ENCODE data around the gene GRIFIN.

GRIFIN gene

GRCh38 chr7:2477447-2478398 lies 1.5 kb upstream of the GRIFIN start (continued):
- TF ChIP-seq ZBTB26 (tag by site-specific recombination; optimal IDR thresholded peaks at IDR 0.05) (no peak), ZNF843 (tag by site-specific recombination; IDR thresholded peaks at IDR 0.05) (no peak), PRDM1 (tag by site-specific recombination; IDR thresholded peaks at IDR 0.05) (no peak), ZNF777 (tag by site-specific recombination; IDR thresholded peaks at IDR 0.05; ENCODE audit: borderline replicate concordance) (no peak)

- no peak overlapping the region for H3K27ac ChIP-seq (ENCODE audit: extremely low read depth, low read depth, low read length)
- TF ChIP-seq FEZF1 (tag by site-specific recombination; IDR thresholded peaks at IDR 0.05) (no peak), ZNF530 (tag by site-specific recombination; IDR thresholded peaks at IDR 0.05; ENCODE audit: low read depth) (no peak), ZNF274 (IDR thresholded peaks at IDR 0.05; ENCODE audit: low read length) (no peak), ZNF274 (tag by site-specific recombination; IDR thresholded peaks at IDR 0.05; ENCODE audit: borderline replicate concordance) (no peak), ZFP3 (tag by site-specific recombination; IDR thresholded peaks at IDR 0.05; ENCODE audit: low read depth) (no peak), ZNF501 (tag by site-specific recombination; IDR thresholded peaks at IDR 0.05) (no peak), ZNF777 (tag by site-specific recombination; IDR thresholded peaks at IDR 0.05; ENCODE audit: borderline replicate concordance) (no peak), ZNF202 (tag by site-specific recombination; IDR thresholded peaks at IDR 0.05; ENCODE audit: borderline replicate concordance) (no peak), ZNF555 (tag by site-specific recombination; conservative IDR thresholded peaks at IDR 0.05) (no peak), ZIC2 (tag by site-specific recombination; IDR thresholded peaks at IDR 0.05) (no peak), ZNF211 (tag by site-specific recombination; IDR thresholded peaks at IDR 0.05; ENCODE audit: low read depth) (no peak)
- H3K4me3 ChIP-seq (ENCODE audit: low read depth, low read length) = no peak overlapping the region
- ChIA-PET POLR2A (no interaction called here), CTCF (interaction anchor here (0.6 kb wide), 1 partner anchor 242 kb away, joined by 3 read pairs; no protein-coding TSS in a partner anchor)
- no peaks in the 10 kb centered on the region for H3K4me1 ChIP-seq (ENCODE audit: control insufficient read depth, insufficient read depth, low read length)
- no peaks in the 10 kb centered on the region for H3K9me3 ChIP-seq (ENCODE audit: control insufficient read depth, insufficient read depth, low read depth, low read length)
- no peaks in the 10 kb centered on the region for H3K36me3 ChIP-seq (ENCODE audit: control insufficient read depth in 2 of 2, insufficient read depth in 1 of 2, low read length in 2 of 2)
These were observed 713 bp upstream of the GRIFIN start for GRCh38 chr7:2476776-2477446.

GRCh38 chr7:2475678-2476015 lies 551 bp downstream of the GRIFIN start:
- ChIA-PET CTCF (interaction anchor here (0.6 kb wide), 1 partner anchor 195 kb away, joined by 4 read pairs; no protein-coding TSS in a partner anchor), POLR2A (no interaction called here)
- Histone ChIP-seq H3K27ac (ENCODE audit: extremely low read depth, low read depth, low read length) (no peak overlapping the region), H3K4me1 (ENCODE audit: control insufficient read depth, insufficient read depth, low read length) (no peaks in the 10 kb centered on the region), H3K9me3 (ENCODE audit: control insufficient read depth, insufficient read depth, low read depth, low read length) (no peaks in the 10 kb centered on the region), H3K4me3 (ENCODE audit: low read depth, low read length) (no peak overlapping the region), H3K36me3 (ENCODE audit: control insufficient read depth in 2 of 2, insufficient read depth in 1 of 2, low read length in 2 of 2) (no peaks in the 10 kb centered on the region)
- TF ChIP-seq ZNF26 (tag by site-specific recombination; IDR thresholded peaks at IDR 0.05) (no peak), ZFP3 (tag by site-specific recombination; IDR thresholded peaks at IDR 0.05; ENCODE audit: low read depth) (no peak), KLF17 (tag by site-specific recombination; IDR thresholded peaks at IDR 0.05) (no peak), ZNF621 (tag by site-specific recombination; IDR thresholded peaks at IDR 0.05) (no peak), EGR2 (tag by site-specific recombination; IDR thresholded peaks at IDR 0.05; ENCODE audit: low read depth) (no peak), ZBTB49 (tag by site-specific recombination; IDR thresholded peaks at IDR 0.05; ENCODE audit: low read depth) (no peak), ZBTB7A (tag by site-specific recombination; IDR thresholded peaks at IDR 0.05; ENCODE audit: low read depth) (no peak), ZNF555 (tag by site-specific recombination; conservative IDR thresholded peaks at IDR 0.05) (no peak)

Measured in HEK293 (cell line).